Measurements from ENCODE around the gene PRR15L.

PRR15L gene

GRCh38 chr17:47959825-47960655 lies 2.4 kb upstream of the PRR15L start:
- DNase-seq (ENCODE audit: low spot score): no peak

GRCh38 chr17:47956791-47957590 lies 692 bp downstream of the PRR15L start:
- no peak for DNase-seq (ENCODE audit: low spot score)

GRCh38 chr17:47955497-47956461 lies 1.9 kb downstream of the PRR15L start:
- no peak for DNase-seq (ENCODE audit: low spot score)

GRCh38 chr17:47953909-47954308 lies 3.8 kb downstream of the PRR15L start:
- no peak for DNase-seq (ENCODE audit: low spot score)

GRCh38 chr17:47952171-47953021 lies 5.3 kb downstream of the PRR15L start:
- no peak for DNase-seq (ENCODE audit: low spot score)

GRCh38 chr17:47950448-47950847 lies 7.2 kb downstream of the PRR15L start:
- DNase-seq (ENCODE audit: low spot score): no peak

- DNase-seq (ENCODE audit: low spot score): no peak
Observed at GRCh38 chr17:47949946-47950345, 7.7 kb downstream of the PRR15L start.

GRCh38 chr17:47949197-47949759 lies 8.4 kb downstream of the PRR15L start:
- DNase-seq (ENCODE audit: low spot score): peak; percentile 83

- no peak for DNase-seq (ENCODE audit: low spot score)
Observed at GRCh38 chr17:47948706-47949196, 8.9 kb downstream of the PRR15L start.

- DNase-seq (ENCODE audit: low spot score): peak; percentile 94
Observed at GRCh38 chr17:47946929-47947397, 10.7 kb downstream of the PRR15L start.

GRCh38 chr17:47946516-47946915 lies 11.2 kb downstream of the PRR15L start:
- no peak for DNase-seq (ENCODE audit: low spot score)

- DNase-seq (ENCODE audit: low spot score): no peak
Observed at GRCh38 chr17:47945529-47946508, 11.9 kb downstream of the PRR15L start.

- DNase-seq (ENCODE audit: low spot score): no peak
Observed at GRCh38 chr17:47945080-47945479, 12.6 kb downstream of the PRR15L start.

GRCh38 chr17:47942568-47942967 lies 15.1 kb downstream of the PRR15L start:
- DNase-seq (ENCODE audit: low spot score): no peak

GRCh38 chr17:47942096-47942510 lies 15.6 kb downstream of the PRR15L start:
- no peak for DNase-seq (ENCODE audit: low spot score)

- DNase-seq (ENCODE audit: low spot score): peak; percentile 99
Observed at GRCh38 chr17:47941246-47942095, 16.2 kb downstream of the PRR15L start, which contains the start of gene PNPO. PNPO (plus strand) TSS chr17:47941571; CDS start chr17:47941676, 105 bp downstream.

GRCh38 chr17:47937941-47938340 lies 19.7 kb downstream of the PRR15L start:
- DNase-seq (ENCODE audit: low spot score): no peak

GRCh38 chr17:47935961-47936360 lies 21.7 kb downstream of the PRR15L start:
- peak; percentile 66 for DNase-seq (ENCODE audit: low spot score)

All from hepatic stellate cell (primary cell).